Measurements from ENCODE around the gene ASAH2. TPM values are rescaled to one million over a fixed set of nuclear protein-coding genes. Genes with fewer than 3 reads are reported as not detected.
A peak's percentile ranks its signal among the peaks of the same experiment; 100 is the strongest.
"Not testable (repeated sequence)": the region's sequence is repeated elsewhere in the genome, so short reads cannot be mapped to it uniquely, and the experiment has no call there.

Gene ASAH2
- total RNA-seq, 1 experiment from 2014 or later, result 0.37 TPM

- in situ Hi-C loops (cut with HindIII; ENCODE audit: low pct_unique_long_range_greater_than_20kb, low sequenced_read_pairs), result no loop called here
- no peak for DNase-seq (ENCODE audit: low read depth, low spot score)
Measured at GRCh38 chr10:50271564-50272250, 20.4 kb upstream of the ASAH2 start.

GRCh38 chr10:50267877-50268276 lies 16.6 kb upstream of the ASAH2 start:
- DNase-seq (ENCODE audit: low read depth, low spot score); in situ Hi-C loops (cut with HindIII; ENCODE audit: low pct_unique_long_range_greater_than_20kb, low sequenced_read_pairs): not testable (repeated sequence)

- in situ Hi-C loops (cut with HindIII; ENCODE audit: low pct_unique_long_range_greater_than_20kb, low sequenced_read_pairs); DNase-seq (ENCODE audit: low read depth, low spot score): not testable (repeated sequence)
Measured at GRCh38 chr10:50262625-50263024, 11.3 kb upstream of the ASAH2 start.

- no peak for DNase-seq (ENCODE audit: low read depth, low spot score)
- in situ Hi-C loops (cut with HindIII; ENCODE audit: low pct_unique_long_range_greater_than_20kb, low sequenced_read_pairs), result no loop called here
Measured at GRCh38 chr10:50260791-50261281, 9.5 kb upstream of the ASAH2 start.

GRCh38 chr10:50254479-50254878 lies 3.2 kb upstream of the ASAH2 start:
- in situ Hi-C loops (cut with HindIII; ENCODE audit: low pct_unique_long_range_greater_than_20kb, low sequenced_read_pairs), result no loop called here
- no peak for DNase-seq (ENCODE audit: low read depth, low spot score)

- no peak for DNase-seq (ENCODE audit: low read depth, low spot score)
- in situ Hi-C loops (cut with HindIII; ENCODE audit: low pct_unique_long_range_greater_than_20kb, low sequenced_read_pairs), result no loop called here
Measured at GRCh38 chr10:50250096-50250854, 1.0 kb downstream of the ASAH2 start.

GRCh38 chr10:50248598-50248997 lies 2.7 kb downstream of the ASAH2 start:
- DNase-seq (ENCODE audit: low read depth, low spot score), result no peak
- in situ Hi-C loops (cut with HindIII; ENCODE audit: low pct_unique_long_range_greater_than_20kb, low sequenced_read_pairs), result no loop called here

- no peak for DNase-seq (ENCODE audit: low read depth, low spot score)
- in situ Hi-C loops (cut with HindIII; ENCODE audit: low pct_unique_long_range_greater_than_20kb, low sequenced_read_pairs), result no loop called here
Measured at GRCh38 chr10:50248062-50248461, 3.3 kb downstream of the ASAH2 start.

GRCh38 chr10:50244201-50244600 lies 7.1 kb downstream of the ASAH2 start:
- in situ Hi-C loops (cut with HindIII; ENCODE audit: low pct_unique_long_range_greater_than_20kb, low sequenced_read_pairs), result no loop called here
- DNase-seq (ENCODE audit: low read depth, low spot score), result no peak

- no peak for DNase-seq (ENCODE audit: low read depth, low spot score)
- in situ Hi-C loops (cut with HindIII; ENCODE audit: low pct_unique_long_range_greater_than_20kb, low sequenced_read_pairs), result no loop called here
Measured at GRCh38 chr10:50242777-50243176, 8.5 kb downstream of the ASAH2 start.

GRCh38 chr10:50241478-50241877 lies 9.8 kb downstream of the ASAH2 start:
- in situ Hi-C loops (cut with HindIII; ENCODE audit: low pct_unique_long_range_greater_than_20kb, low sequenced_read_pairs), result not testable (repeated sequence)

GRCh38 chr10:50234486-50234885 lies 16.8 kb downstream of the ASAH2 start:
- in situ Hi-C loops (cut with HindIII; ENCODE audit: low pct_unique_long_range_greater_than_20kb, low sequenced_read_pairs), result no loop called here

More at GRCh38 chr10:50241478-50241877, 9.8 kb downstream of the ASAH2 start:
- not testable (repeated sequence) for DNase-seq (ENCODE audit: low read depth, low spot score)

GRCh38 chr10:50232261-50232639 lies 19.1 kb downstream of the ASAH2 start:
- no peak for DNase-seq (ENCODE audit: low read depth, low spot score)
- in situ Hi-C loops (cut with HindIII; ENCODE audit: low pct_unique_long_range_greater_than_20kb, low sequenced_read_pairs), result no loop called here

More at GRCh38 chr10:50234486-50234885, 16.8 kb downstream of the ASAH2 start:
- DNase-seq (ENCODE audit: low read depth, low spot score), result no peak

- in situ Hi-C loops (cut with HindIII; ENCODE audit: low pct_unique_long_range_greater_than_20kb, low sequenced_read_pairs), result no loop called here
- DNase-seq (ENCODE audit: low read depth, low spot score), result no peak
Measured at GRCh38 chr10:50231515-50232260, 19.6 kb downstream of the ASAH2 start.

- in situ Hi-C loops (cut with HindIII; ENCODE audit: low pct_unique_long_range_greater_than_20kb, low sequenced_read_pairs), result no loop called here
- DNase-seq (ENCODE audit: low read depth, low spot score), result no peak
Measured at GRCh38 chr10:50229460-50229859, 21.9 kb downstream of the ASAH2 start.

- in situ Hi-C loops (cut with HindIII; ENCODE audit: low pct_unique_long_range_greater_than_20kb, low sequenced_read_pairs), result no loop called here
- no peak for DNase-seq (ENCODE audit: low read depth, low spot score)
Measured at GRCh38 chr10:50228672-50229071, 22.6 kb downstream of the ASAH2 start.

- no peak for DNase-seq (ENCODE audit: low read depth, low spot score)
- in situ Hi-C loops (cut with HindIII; ENCODE audit: low pct_unique_long_range_greater_than_20kb, low sequenced_read_pairs), result no loop called here
Measured at GRCh38 chr10:50226610-50227009, 24.7 kb downstream of the ASAH2 start.

- in situ Hi-C loops (cut with HindIII; ENCODE audit: low pct_unique_long_range_greater_than_20kb, low sequenced_read_pairs), result no loop called here
- DNase-seq (ENCODE audit: low read depth, low spot score), result peak; percentile 77
Measured at GRCh38 chr10:50224330-50224952, 26.9 kb downstream of the ASAH2 start.

All from SK-MEL-5 (cell line).